Glutamatergic neuron (in vitro differentiated cells): ENCODE results near the gene OVOL2. TPM values are rescaled to one million over a fixed set of nuclear protein-coding genes. Genes with fewer than 3 reads are reported as not detected.

Source experiments
- DNase-seq: peaks from one replicate; pipeline ENCODE4 v3.0.0; 2022
- H3K27ac Mint-ChIP-seq: one replicate; pipeline ENCODE4 v1.8.0; 2020; ENCODE audit warnings: mild to moderate bottlenecking, mixed read lengths, inconsistent platforms; ENCODE audit not compliant: unreplicated experiment
- H3K27me3 Mint-ChIP-seq: one replicate; pipeline ENCODE4 v1.8.0; 2020; ENCODE audit warnings: mild to moderate bottlenecking, moderate library complexity, mixed read lengths, inconsistent platforms; ENCODE audit not compliant: unreplicated experiment
- H3K36me3 Mint-ChIP-seq: one replicate; pipeline ENCODE4 v1.8.0; 2020; ENCODE audit warnings: mild to moderate bottlenecking, mixed read lengths, inconsistent platforms; ENCODE audit not compliant: unreplicated experiment
- H3K4me1 Mint-ChIP-seq: one replicate; pipeline ENCODE4 v1.8.0; 2020; ENCODE audit warnings: mild to moderate bottlenecking, low read depth, mixed read lengths, inconsistent platforms; ENCODE audit not compliant: unreplicated experiment
- H3K4me3 Mint-ChIP-seq: one replicate; pipeline ENCODE4 v1.8.0; 2020; ENCODE audit warnings: mild to moderate bottlenecking, mixed read lengths, inconsistent platforms; ENCODE audit not compliant: unreplicated experiment
- H3K9me3 Mint-ChIP-seq: one replicate; pipeline ENCODE4 v1.8.0; 2020; ENCODE audit warnings: mild to moderate bottlenecking, moderate library complexity, mixed read lengths, inconsistent platforms; ENCODE audit not compliant: unreplicated experiment
- total RNA-seq: library from RNA; stranded (reverse); fragmentation: NEBNext Ultra II Directional; extraction: Animal tissue kit (Norgen Biotek cat#: 25700); gene quantifications from one replicate; pipeline ENCODE4 v1.2.1, GENCODE V29; 2021; ENCODE audit not compliant: unreplicated experiment
- TF ChIP-seq, protein P1 (sequence below): fragments of 200-600 bp; sonication (generic); IDR thresholded peaks from one replicate; pipeline ENCODE4 v1.5.0; 2021; ENCODE audit not compliant: partially characterized antibody, unreplicated experiment

The OVOL2 gene
- total RNA-seq, 1 donor from 2014 or later, result not detected

DNA sequence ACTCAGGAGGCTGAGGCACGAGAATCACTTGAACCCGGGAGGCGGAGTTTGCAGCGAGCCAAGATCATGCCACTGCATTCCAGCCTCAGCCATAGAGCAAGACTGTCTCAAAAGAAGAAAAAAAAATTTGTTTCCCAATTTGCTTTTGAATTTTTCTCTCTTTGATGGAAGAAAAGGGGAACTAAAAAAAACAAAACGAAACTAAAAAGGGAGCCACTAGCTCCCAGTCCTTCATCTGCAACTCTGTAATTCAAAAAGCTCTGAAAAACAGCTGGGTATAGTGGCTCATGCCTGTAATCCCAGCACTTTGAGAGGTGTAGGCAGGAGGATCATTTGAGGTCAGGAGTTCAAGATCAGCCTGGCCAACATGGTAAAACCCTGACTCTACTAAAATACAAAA is 9.5 kb downstream of the OVOL2 start:
- H3K27ac Mint-ChIP-seq, result no peak overlapping the region
- no peaks in the 10 kb centered on the region for H3K36me3 Mint-ChIP-seq
- peaks cover 9% of the 10 kb centered on the region for H3K27me3 Mint-ChIP-seq
- peaks cover 9% of the 10 kb centered on the region for H3K9me3 Mint-ChIP-seq
- H3K4me1 Mint-ChIP-seq, result peaks cover 16% of the 10 kb centered on the region
- no peak overlapping the region for H3K4me3 Mint-ChIP-seq
- TF ChIP-seq, protein P1, sequence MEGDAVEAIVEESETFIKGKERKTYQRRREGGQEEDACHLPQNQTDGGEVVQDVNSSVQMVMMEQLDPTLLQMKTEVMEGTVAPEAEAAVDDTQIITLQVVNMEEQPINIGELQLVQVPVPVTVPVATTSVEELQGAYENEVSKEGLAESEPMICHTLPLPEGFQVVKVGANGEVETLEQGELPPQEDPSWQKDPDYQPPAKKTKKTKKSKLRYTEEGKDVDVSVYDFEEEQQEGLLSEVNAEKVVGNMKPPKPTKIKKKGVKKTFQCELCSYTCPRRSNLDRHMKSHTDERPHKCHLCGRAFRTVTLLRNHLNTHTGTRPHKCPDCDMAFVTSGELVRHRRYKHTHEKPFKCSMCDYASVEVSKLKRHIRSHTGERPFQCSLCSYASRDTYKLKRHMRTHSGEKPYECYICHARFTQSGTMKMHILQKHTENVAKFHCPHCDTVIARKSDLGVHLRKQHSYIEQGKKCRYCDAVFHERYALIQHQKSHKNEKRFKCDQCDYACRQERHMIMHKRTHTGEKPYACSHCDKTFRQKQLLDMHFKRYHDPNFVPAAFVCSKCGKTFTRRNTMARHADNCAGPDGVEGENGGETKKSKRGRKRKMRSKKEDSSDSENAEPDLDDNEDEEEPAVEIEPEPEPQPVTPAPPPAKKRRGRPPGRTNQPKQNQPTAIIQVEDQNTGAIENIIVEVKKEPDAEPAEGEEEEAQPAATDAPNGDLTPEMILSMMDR, result no peak
- DNase-seq, result no peak

DNA sequence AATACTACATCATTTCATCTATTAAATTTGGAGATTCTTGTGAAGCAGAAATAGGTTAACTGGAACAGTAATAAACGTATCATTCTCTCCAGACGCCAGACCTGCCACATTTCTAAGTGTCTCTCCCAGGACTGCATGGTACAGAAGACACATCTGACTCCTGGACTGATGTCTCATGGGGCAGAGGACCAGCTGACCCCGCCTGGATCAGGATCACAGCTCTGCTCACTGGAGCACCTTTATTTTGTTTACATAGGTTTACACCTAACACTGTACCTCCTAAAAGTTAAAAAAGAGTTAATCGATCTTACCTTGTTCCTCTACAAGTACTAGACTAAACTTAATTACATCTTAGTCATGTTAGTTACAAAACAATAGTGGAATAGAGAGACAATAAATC is 11.2 kb downstream of the OVOL2 start:
- no peak overlapping the region for H3K27ac Mint-ChIP-seq
- H3K27me3 Mint-ChIP-seq, result peaks cover 5% of the 10 kb centered on the region
- peaks cover 11% of the 10 kb centered on the region for H3K9me3 Mint-ChIP-seq
- H3K36me3 Mint-ChIP-seq, result no peaks in the 10 kb centered on the region
- no peak overlapping the region for H3K4me3 Mint-ChIP-seq
- TF ChIP-seq, protein P1, result no peak
- no peak for DNase-seq
- H3K4me1 Mint-ChIP-seq, result peaks cover 16% of the 10 kb centered on the region

DNA sequence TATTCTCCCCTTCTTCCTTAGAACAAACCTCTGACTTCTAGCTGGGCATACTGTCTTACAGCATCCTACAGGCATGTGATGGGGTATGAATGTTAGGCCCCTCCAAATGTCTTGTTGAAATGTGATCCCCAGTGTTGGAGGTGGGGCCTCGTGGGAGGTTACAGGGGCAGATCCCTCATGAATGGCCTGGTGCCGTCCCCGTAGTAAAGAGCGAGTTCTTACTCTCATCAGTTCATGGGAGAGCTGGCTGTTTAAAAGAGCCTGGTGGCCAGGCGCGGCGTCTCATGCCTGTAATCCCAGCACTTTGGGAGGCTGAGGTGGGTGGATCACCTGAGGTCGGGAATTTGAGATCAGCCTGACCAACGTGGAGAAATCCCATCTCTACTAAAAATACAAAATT is 15.5 kb downstream of the OVOL2 start:
- DNase-seq, result no peak
- H3K4me1 Mint-ChIP-seq, result peaks cover 16% of the 10 kb centered on the region
- H3K9me3 Mint-ChIP-seq, result peaks cover 13% of the 10 kb centered on the region
- TF ChIP-seq, protein P1, result no peak
- no peak overlapping the region for H3K4me3 Mint-ChIP-seq
- H3K36me3 Mint-ChIP-seq, result no peaks in the 10 kb centered on the region
- peaks cover 5% of the 10 kb centered on the region for H3K27me3 Mint-ChIP-seq
- H3K27ac Mint-ChIP-seq, result no peak overlapping the region

DNA sequence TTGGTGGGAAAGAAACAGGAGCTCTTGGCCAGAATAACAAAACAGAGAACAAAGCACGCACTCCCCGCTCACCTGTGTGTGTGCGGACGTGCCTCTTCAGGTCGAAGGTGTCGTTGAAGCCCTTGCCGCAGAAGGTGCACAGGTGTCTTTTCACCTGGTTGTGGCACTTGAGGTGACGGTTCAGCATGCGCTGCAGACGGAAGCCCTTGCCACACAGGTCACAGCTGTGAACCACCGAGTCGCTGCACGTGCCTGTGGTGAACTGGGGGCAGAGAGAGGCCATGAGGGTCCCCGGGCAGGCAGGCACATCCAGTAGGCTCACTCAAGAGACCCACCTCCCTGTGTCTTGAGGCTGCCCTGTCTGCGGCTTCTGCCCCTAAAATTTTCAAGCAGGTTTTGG is 16.3 kb downstream of the OVOL2 start:
- H3K9me3 Mint-ChIP-seq, result peaks cover 13% of the 10 kb centered on the region
- H3K4me1 Mint-ChIP-seq, result peaks cover 12% of the 10 kb centered on the region
- TF ChIP-seq, protein P1, result no peak
- DNase-seq, result no peak
- no peaks in the 10 kb centered on the region for H3K36me3 Mint-ChIP-seq
- peaks cover 5% of the 10 kb centered on the region for H3K27me3 Mint-ChIP-seq
- no peak overlapping the region for H3K4me3 Mint-ChIP-seq
- H3K27ac Mint-ChIP-seq, result no peak overlapping the region

DNA sequence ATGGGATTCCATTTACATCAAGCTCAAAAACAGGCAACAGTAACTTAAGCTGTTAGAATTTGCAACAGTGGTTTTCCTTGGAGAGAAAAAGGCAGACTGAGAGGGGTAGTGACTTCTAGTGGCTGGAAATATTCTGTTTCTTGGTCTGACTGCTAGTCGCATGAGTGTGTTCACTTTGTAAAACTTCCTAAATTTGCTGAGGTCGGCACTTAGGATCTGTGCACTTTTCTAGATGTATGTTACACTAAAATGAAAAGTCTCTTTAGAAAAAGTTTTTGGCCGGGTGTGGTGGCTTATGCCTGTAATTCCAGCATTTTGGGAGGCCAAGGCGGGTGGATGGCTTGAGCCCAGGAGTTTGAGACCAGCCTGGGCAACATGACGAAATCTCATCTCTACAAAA is 18.7 kb downstream of the OVOL2 start:
- no peak for DNase-seq
- peaks cover 4% of the 10 kb centered on the region for H3K27me3 Mint-ChIP-seq
- peaks cover 11% of the 10 kb centered on the region for H3K9me3 Mint-ChIP-seq
- no peaks in the 10 kb centered on the region for H3K36me3 Mint-ChIP-seq
- no peak overlapping the region for H3K27ac Mint-ChIP-seq
- H3K4me3 Mint-ChIP-seq, result no peak overlapping the region
- TF ChIP-seq, protein P1, result no peak
- peaks cover 10% of the 10 kb centered on the region for H3K4me1 Mint-ChIP-seq
